ENCODE results near the gene CDY2B. TPM values are rescaled to one million over a fixed set of nuclear protein-coding genes. Genes with fewer than 3 reads are reported as not detected.
"Not testable (repeated sequence)": the region's sequence is repeated elsewhere in the genome, so short reads cannot be mapped to it uniquely, and the experiment has no call there.

The CDY2B gene
- total RNA-seq, 1 donor from 2014 or later = not detected

GRCh38 chrY:17871194-17871903, 8.7 kb downstream of the CDY2B start:
- not testable (repeated sequence) for H3K4me3 Mint-ChIP-seq (ENCODE audit: unreplicated experiment); H3K9ac ChIP-seq (ENCODE audit: low read length); FAIRE-seq; H3K4me2 ChIP-seq (ENCODE audit: low read length); DNase-seq (ENCODE audit: low read depth); H3K4me1 Mint-ChIP-seq (ENCODE audit: low read depth, unreplicated experiment); H3K9me3 Mint-ChIP-seq (ENCODE audit: unreplicated experiment); H2AFZ ChIP-seq (ENCODE audit: low read depth, low read length); H3K4me3 ChIP-seq (ENCODE audit: insufficient read depth, low read depth, low read length); H4K20me1 ChIP-seq (ENCODE audit: insufficient read depth, low read length); H3K9me3 ChIP-seq (ENCODE audit: insufficient read depth, low read depth, low read length); H3K4me1 ChIP-seq (ENCODE audit: insufficient read depth, low read length); H3K27ac ChIP-seq (ENCODE audit: low read depth, low read length); H3K36me3 Mint-ChIP-seq (ENCODE audit: low read depth, unreplicated experiment); H3K27me3 ChIP-seq (ENCODE audit: insufficient read depth, low read length); H3K36me3 ChIP-seq (ENCODE audit: insufficient read depth, low read length); H3K27ac Mint-ChIP-seq (ENCODE audit: unreplicated experiment); H3K27me3 Mint-ChIP-seq (ENCODE audit: low read depth, unreplicated experiment); H3K79me2 ChIP-seq (ENCODE audit: insufficient read depth, low read length)

DNA sequence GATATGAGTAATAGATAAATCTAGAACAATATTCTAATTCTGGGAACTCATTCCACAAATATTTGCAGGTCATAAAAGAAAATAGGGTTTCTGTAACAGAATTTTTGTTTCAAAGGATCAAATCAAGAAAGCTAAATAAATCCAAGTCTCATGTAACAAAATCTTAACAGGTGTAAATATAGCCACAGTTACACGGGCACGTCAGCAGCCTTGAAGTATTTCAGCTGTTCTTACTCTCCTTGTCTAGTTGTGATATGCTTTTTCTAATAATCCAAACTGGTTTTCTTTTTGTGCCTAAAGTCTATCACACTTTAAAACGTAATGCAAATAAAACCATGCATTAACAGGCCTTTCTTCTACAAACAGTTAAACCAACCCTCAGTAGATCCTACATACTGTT, 9.3 kb downstream of the CDY2B start:
- not testable (repeated sequence) for H3K4me3 Mint-ChIP-seq (ENCODE audit: unreplicated experiment); H3K36me3 ChIP-seq (ENCODE audit: insufficient read depth, low read length); H2AFZ ChIP-seq (ENCODE audit: low read depth, low read length); DNase-seq (ENCODE audit: low read depth); H3K9ac ChIP-seq (ENCODE audit: low read length); H4K20me1 ChIP-seq (ENCODE audit: insufficient read depth, low read length); H3K27me3 ChIP-seq (ENCODE audit: insufficient read depth, low read length); H3K27ac ChIP-seq (ENCODE audit: low read depth, low read length); H3K4me3 ChIP-seq (ENCODE audit: insufficient read depth, low read depth, low read length); H3K27me3 Mint-ChIP-seq (ENCODE audit: low read depth, unreplicated experiment); H3K27ac Mint-ChIP-seq (ENCODE audit: unreplicated experiment); FAIRE-seq; H3K4me1 Mint-ChIP-seq (ENCODE audit: low read depth, unreplicated experiment); H3K79me2 ChIP-seq (ENCODE audit: insufficient read depth, low read length); H3K4me1 ChIP-seq (ENCODE audit: insufficient read depth, low read length); H3K36me3 Mint-ChIP-seq (ENCODE audit: low read depth, unreplicated experiment); H3K9me3 Mint-ChIP-seq (ENCODE audit: unreplicated experiment); H3K4me2 ChIP-seq (ENCODE audit: low read length); H3K9me3 ChIP-seq (ENCODE audit: insufficient read depth, low read depth, low read length)

DNA sequence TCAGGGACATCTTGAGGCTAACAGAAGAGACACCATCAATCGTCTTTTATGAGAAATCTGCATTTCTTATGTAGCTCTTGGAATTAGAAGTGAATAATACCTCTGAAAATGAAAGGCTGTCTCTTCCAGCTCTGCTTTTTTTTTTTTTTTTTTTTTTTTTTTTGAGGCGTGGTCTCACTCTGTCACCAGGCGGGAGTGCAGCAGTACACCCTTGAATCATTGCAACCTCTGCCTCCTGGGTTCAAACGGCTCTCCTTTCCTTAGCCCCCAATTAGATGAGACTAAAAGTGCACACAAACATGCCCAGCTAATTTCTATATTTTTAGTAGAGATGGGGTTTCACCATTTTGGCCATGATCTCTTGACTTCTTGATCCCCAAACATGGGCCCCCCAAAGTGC, 12.2 kb downstream of the CDY2B start:
- not testable (repeated sequence) for H3K4me1 Mint-ChIP-seq (ENCODE audit: low read depth, unreplicated experiment); FAIRE-seq; H3K27ac Mint-ChIP-seq (ENCODE audit: unreplicated experiment); H3K4me3 ChIP-seq (ENCODE audit: insufficient read depth, low read depth, low read length); H3K27ac ChIP-seq (ENCODE audit: low read depth, low read length); H3K27me3 ChIP-seq (ENCODE audit: insufficient read depth, low read length); H3K4me3 Mint-ChIP-seq (ENCODE audit: unreplicated experiment); H2AFZ ChIP-seq (ENCODE audit: low read depth, low read length); H3K4me2 ChIP-seq (ENCODE audit: low read length); H4K20me1 ChIP-seq (ENCODE audit: insufficient read depth, low read length); H3K36me3 ChIP-seq (ENCODE audit: insufficient read depth, low read length); H3K9ac ChIP-seq (ENCODE audit: low read length); DNase-seq (ENCODE audit: low read depth); H3K9me3 Mint-ChIP-seq (ENCODE audit: unreplicated experiment); H3K4me1 ChIP-seq (ENCODE audit: insufficient read depth, low read length); H3K79me2 ChIP-seq (ENCODE audit: insufficient read depth, low read length); H3K36me3 Mint-ChIP-seq (ENCODE audit: low read depth, unreplicated experiment); H3K27me3 Mint-ChIP-seq (ENCODE audit: low read depth, unreplicated experiment); H3K9me3 ChIP-seq (ENCODE audit: insufficient read depth, low read depth, low read length)

GRCh38 chrY:17860634-17861033, 19.4 kb downstream of the CDY2B start:
- not testable (repeated sequence) for FAIRE-seq; H3K4me1 Mint-ChIP-seq (ENCODE audit: low read depth, unreplicated experiment)

DNA sequence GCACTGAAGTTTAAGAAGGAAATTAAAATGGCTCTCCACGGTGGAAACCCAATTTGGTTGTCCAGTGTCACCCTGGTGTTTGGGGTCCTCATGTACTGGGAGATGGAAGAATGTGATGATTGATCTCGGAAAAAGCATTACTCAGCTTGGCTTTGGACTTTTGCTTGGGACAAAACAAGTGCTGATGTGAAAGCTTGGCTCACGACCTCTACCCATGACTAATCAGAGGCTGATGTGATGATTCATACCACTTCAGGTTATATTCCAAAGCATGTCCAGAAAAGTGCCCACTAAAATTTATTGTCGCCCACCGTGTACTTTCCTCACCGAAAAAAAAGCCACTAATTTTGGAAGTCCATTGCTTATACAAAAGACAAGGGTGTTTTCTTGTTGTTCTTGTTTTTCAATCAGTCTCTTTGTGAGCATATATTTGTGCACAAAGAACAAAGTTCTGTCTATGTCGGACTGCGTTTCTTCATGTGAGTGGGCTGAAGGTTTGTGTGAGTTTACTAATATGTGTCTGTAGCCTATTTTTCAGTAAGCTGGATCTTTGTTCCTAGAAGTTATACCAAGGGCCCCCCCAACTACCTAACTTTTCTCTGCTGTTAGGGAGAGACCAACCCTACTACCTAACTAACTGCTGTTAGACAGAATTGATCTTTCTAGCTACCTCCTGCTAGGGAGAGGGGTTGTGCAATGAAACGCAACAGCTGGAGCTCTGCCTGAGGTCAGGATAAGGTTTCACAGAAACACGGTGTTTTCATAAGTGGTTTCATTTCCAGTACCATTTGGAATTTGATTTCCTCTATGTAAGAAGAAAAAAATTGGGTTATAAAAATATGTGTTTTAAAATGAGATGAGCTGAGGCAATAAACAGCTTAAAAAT, 22.8 kb downstream of the CDY2B start:
- not testable (repeated sequence) for H3K9ac ChIP-seq (ENCODE audit: low read length); H3K27me3 Mint-ChIP-seq (ENCODE audit: low read depth, unreplicated experiment); H3K27ac ChIP-seq (ENCODE audit: low read depth, low read length); H3K27me3 ChIP-seq (ENCODE audit: insufficient read depth, low read length); FAIRE-seq; H3K4me3 ChIP-seq (ENCODE audit: insufficient read depth, low read depth, low read length); H3K4me3 Mint-ChIP-seq (ENCODE audit: unreplicated experiment); H3K27ac Mint-ChIP-seq (ENCODE audit: unreplicated experiment); H2AFZ ChIP-seq (ENCODE audit: low read depth, low read length); H3K4me1 Mint-ChIP-seq (ENCODE audit: low read depth, unreplicated experiment); H4K20me1 ChIP-seq (ENCODE audit: insufficient read depth, low read length); H3K36me3 Mint-ChIP-seq (ENCODE audit: low read depth, unreplicated experiment); H3K9me3 Mint-ChIP-seq (ENCODE audit: unreplicated experiment); H3K79me2 ChIP-seq (ENCODE audit: insufficient read depth, low read length); H3K36me3 ChIP-seq (ENCODE audit: insufficient read depth, low read length); H3K9me3 ChIP-seq (ENCODE audit: insufficient read depth, low read depth, low read length); DNase-seq (ENCODE audit: low read depth); H3K4me1 ChIP-seq (ENCODE audit: insufficient read depth, low read length); H3K4me2 ChIP-seq (ENCODE audit: low read length)

More at GRCh38 chrY:17860634-17861033, 19.4 kb downstream of the CDY2B start:
- H3K4me2 ChIP-seq (ENCODE audit: low read length); H3K27ac Mint-ChIP-seq (ENCODE audit: unreplicated experiment); H3K9ac ChIP-seq (ENCODE audit: low read length); DNase-seq (ENCODE audit: low read depth); H3K9me3 Mint-ChIP-seq (ENCODE audit: unreplicated experiment); H3K4me3 Mint-ChIP-seq (ENCODE audit: unreplicated experiment); H3K36me3 Mint-ChIP-seq (ENCODE audit: low read depth, unreplicated experiment); H3K36me3 ChIP-seq (ENCODE audit: insufficient read depth, low read length); H2AFZ ChIP-seq (ENCODE audit: low read depth, low read length); H3K27me3 ChIP-seq (ENCODE audit: insufficient read depth, low read length); H3K27ac ChIP-seq (ENCODE audit: low read depth, low read length); H3K27me3 Mint-ChIP-seq (ENCODE audit: low read depth, unreplicated experiment); H3K9me3 ChIP-seq (ENCODE audit: insufficient read depth, low read depth, low read length); H3K79me2 ChIP-seq (ENCODE audit: insufficient read depth, low read length); H4K20me1 ChIP-seq (ENCODE audit: insufficient read depth, low read length); H3K4me1 ChIP-seq (ENCODE audit: insufficient read depth, low read length); H3K4me3 ChIP-seq (ENCODE audit: insufficient read depth, low read depth, low read length): not testable (repeated sequence)

DNA sequence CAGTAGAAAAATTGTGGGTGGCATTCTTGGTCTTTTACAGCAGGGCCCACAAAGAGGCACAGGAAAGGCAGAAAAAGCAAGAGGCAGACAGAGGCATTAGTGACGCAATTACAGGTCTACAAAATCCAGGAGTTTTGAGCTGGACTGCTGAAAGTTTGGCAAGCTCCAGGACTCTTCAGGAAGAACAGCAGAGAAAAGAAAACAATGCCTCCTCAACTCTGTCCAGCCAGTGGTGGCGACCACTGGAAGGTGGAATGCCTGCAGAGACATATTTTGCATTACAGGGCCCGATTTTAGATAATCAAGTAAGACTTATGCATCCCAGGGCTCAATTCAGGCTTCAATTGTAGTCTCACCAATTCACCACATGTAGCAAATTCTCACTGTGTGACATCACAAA, 23.5 kb downstream of the CDY2B start:
- not testable (repeated sequence) for DNase-seq (ENCODE audit: low read depth); H3K27ac Mint-ChIP-seq (ENCODE audit: unreplicated experiment); H3K9ac ChIP-seq (ENCODE audit: low read length); H3K9me3 ChIP-seq (ENCODE audit: insufficient read depth, low read depth, low read length); H3K36me3 ChIP-seq (ENCODE audit: insufficient read depth, low read length); H2AFZ ChIP-seq (ENCODE audit: low read depth, low read length); H3K4me2 ChIP-seq (ENCODE audit: low read length); H3K9me3 Mint-ChIP-seq (ENCODE audit: unreplicated experiment); H3K27me3 ChIP-seq (ENCODE audit: insufficient read depth, low read length); H3K4me1 ChIP-seq (ENCODE audit: insufficient read depth, low read length); H3K4me1 Mint-ChIP-seq (ENCODE audit: low read depth, unreplicated experiment); H3K36me3 Mint-ChIP-seq (ENCODE audit: low read depth, unreplicated experiment); H4K20me1 ChIP-seq (ENCODE audit: insufficient read depth, low read length); H3K27ac ChIP-seq (ENCODE audit: low read depth, low read length); H3K79me2 ChIP-seq (ENCODE audit: insufficient read depth, low read length); H3K4me3 ChIP-seq (ENCODE audit: insufficient read depth, low read depth, low read length); H3K4me3 Mint-ChIP-seq (ENCODE audit: unreplicated experiment); FAIRE-seq; H3K27me3 Mint-ChIP-seq (ENCODE audit: low read depth, unreplicated experiment)
